HG02943 (cell line): ENCODE data around the gene FJX1.
"Not testable (repeated sequence)": the region's sequence is repeated elsewhere in the genome, so short reads cannot be mapped to it uniquely, and the experiment has no call there.

Experiments
- ATAC-seq: cut with Tn5 transposase; IDR thresholded peaks from one replicate; pipeline ENCODE4 v1.9.1; 2021; ENCODE audit warnings: mild to moderate bottlenecking, low read depth, moderate library complexity; ENCODE audit not compliant: unreplicated experiment

The FJX1 gene

GRCh38 chr11:35629914-35630313, 11.7 kb downstream of the FJX1 start:
- ATAC-seq = no peak

- no peak for ATAC-seq
These were observed 13.6 kb downstream of the FJX1 start for GRCh38 chr11:35631891-35632290.

- no peak for ATAC-seq
These were observed 14.0 kb downstream of the FJX1 start for GRCh38 chr11:35632301-35632700.

GRCh38 chr11:35633827-35634423, 15.7 kb downstream of the FJX1 start:
- ATAC-seq = no peak

GRCh38 chr11:35635933-35636332, 17.7 kb downstream of the FJX1 start:
- ATAC-seq = no peak

- no peak for ATAC-seq
These were observed 21.4 kb downstream of the FJX1 start for GRCh38 chr11:35639591-35640179.

- ATAC-seq = no peak
These were observed 23.1 kb downstream of the FJX1 start for GRCh38 chr11:35641171-35641897.

- ATAC-seq = no peak
These were observed 23.7 kb downstream of the FJX1 start for GRCh38 chr11:35641964-35642363.

- ATAC-seq = no peak
These were observed 29.3 kb downstream of the FJX1 start for GRCh38 chr11:35647421-35648093.

GRCh38 chr11:35650006-35650405, 31.7 kb downstream of the FJX1 start:
- ATAC-seq = no peak

- ATAC-seq = no peak
These were observed 32.2 kb downstream of the FJX1 start for GRCh38 chr11:35650467-35650866.

GRCh38 chr11:35651263-35651662, 33.0 kb downstream of the FJX1 start:
- no peak for ATAC-seq

GRCh38 chr11:35652786-35653185, 34.5 kb downstream of the FJX1 start:
- not testable (repeated sequence) for ATAC-seq

GRCh38 chr11:35654711-35655110, 36.5 kb downstream of the FJX1 start:
- ATAC-seq = no peak

GRCh38 chr11:35655254-35655653, 37.0 kb downstream of the FJX1 start:
- ATAC-seq = no peak

GRCh38 chr11:35655856-35656255, 37.6 kb downstream of the FJX1 start:
- ATAC-seq = no peak

GRCh38 chr11:35658020-35658948, 40.0 kb downstream of the FJX1 start:
- ATAC-seq = no peak

- ATAC-seq = no peak
These were observed 43.3 kb downstream of the FJX1 start for GRCh38 chr11:35661534-35661933.

- peak; percentile 61 for ATAC-seq
These were observed 43.9 kb downstream of the FJX1 start for GRCh38 chr11:35662061-35662648.
